Psoas muscle (tissue), 8 donors: Measurements from ENCODE around the gene LYL1. TPM values are rescaled to one million over a fixed set of nuclear protein-coding genes. Genes with fewer than 3 reads are reported as not detected.

ENCODE experiments used
- ATAC-seq, 4 donors: fragments of 200-7000 bp; cut with Tn5 transposase; one replicate each; pipeline ENCODE4 v1.9.1; 2020; ENCODE audit warnings: moderate library complexity in 3 of 4, mild to moderate bottlenecking in 2 of 4
- DNase-seq, 2 donors: peaks; one replicate each; pipeline ENCODE4 v3.0.0-alpha.2; 2020
- H3K27ac ChIP-seq: fragments of 200-600 bp; one replicate; pipeline ENCODE4 v1.8.0; 2022
- H3K27me3 ChIP-seq, 3 donors: fragments of 200-600 bp in 1 of 3; one replicate each; pipeline versions ENCODE4 v1.6.1 to v1.8.0; 2013 to 2022; ENCODE audit warnings: low read length in 2 of 3, mild to moderate bottlenecking in 2 of 3, moderate library complexity in 1 of 3; ENCODE audit not compliant: insufficient read depth in 3 of 3
- H3K36me3 ChIP-seq, 2 donors: fragments of 200-600 bp in 1 of 2; one replicate each; pipeline versions ENCODE4 v1.6.1 to v1.8.0; 2013 to 2022; ENCODE audit warnings: low read depth in 1 of 2, mild to moderate bottlenecking in 1 of 2, moderate library complexity in 1 of 2; ENCODE audit not compliant: insufficient read depth in 1 of 2
- H3K4me1 ChIP-seq: fragments of 200-600 bp; one replicate; pipeline ENCODE4 v1.8.0; 2022
- H3K4me3 ChIP-seq: fragments of 200-600 bp; one replicate; pipeline ENCODE4 v1.8.0; 2022; ENCODE audit warnings: mild to moderate bottlenecking
- H3K9me3 ChIP-seq: fragments of 200-600 bp; one replicate; pipeline ENCODE4 v1.8.0; 2022
- WGBS, 3 donors: extraction: QIAGEN DNeasy Blood & Tissue Kit; methylation state at CpG; one replicate each; pipeline versions ENCODE4 v1.1.6 to v1.1.7; 2013; 5-methylcytosine and 5-hydroxymethylcytosine counted together
- intact Hi-C, 2 donors: fragments of 100-400 bp; cut with DNase I; formaldehyde crosslinking; loops; one replicate each; pipeline versions ENCODE4 v1.11.0 to v1.14.2; 2022
- polyA plus RNA-seq, 3 donors: library from polyadenylated mRNA; stranded (reverse); fragments of 200-250 nt; gene quantifications; one replicate each; pipeline ENCODE4 v1.2.3, GENCODE V29; 2013
- total RNA-seq, 4 donors: library from RNA; stranded (reverse); fragmentation: NEBNext Ultra II Directional in 2 of 4; extraction: Animal tissue kit (Norgen Biotek cat#: 25700) in 2 of 4; gene quantifications; one replicate each; pipeline versions ENCODE4 v1.2.1 to v1.2.4, GENCODE V29; 2021 to 2023
- TF ChIP-seq, protein P1 (sequence below): fragments of 200-600 bp; IDR thresholded peaks from one replicate; pipeline ENCODE4 v1.8.0; 2022; ENCODE audit warnings: antibody characterized with exemption
- donor health status: healthy with polysubstance abuse.
- donor health status: DM: no; HTN: no; CAD: no; lungs with moderate emphysema.
- donor health status: Bipolar disorder and iron deficiency.
- donor health status: healthy.
- donor health status: DM: yes; HTN: yes; CAD: no.
- donor health status: DM: no; HTN: no; CAD: no.
- donor health status: DM: no; HTN: no; CAD: no.
- donor health status: DM: yes; HTN: yes; CAD: no.

The LYL1 gene
- total and polyA plus RNA-seq, 7 donors = 1.1 to 4.6 (median 2.7) TPM

DNA sequence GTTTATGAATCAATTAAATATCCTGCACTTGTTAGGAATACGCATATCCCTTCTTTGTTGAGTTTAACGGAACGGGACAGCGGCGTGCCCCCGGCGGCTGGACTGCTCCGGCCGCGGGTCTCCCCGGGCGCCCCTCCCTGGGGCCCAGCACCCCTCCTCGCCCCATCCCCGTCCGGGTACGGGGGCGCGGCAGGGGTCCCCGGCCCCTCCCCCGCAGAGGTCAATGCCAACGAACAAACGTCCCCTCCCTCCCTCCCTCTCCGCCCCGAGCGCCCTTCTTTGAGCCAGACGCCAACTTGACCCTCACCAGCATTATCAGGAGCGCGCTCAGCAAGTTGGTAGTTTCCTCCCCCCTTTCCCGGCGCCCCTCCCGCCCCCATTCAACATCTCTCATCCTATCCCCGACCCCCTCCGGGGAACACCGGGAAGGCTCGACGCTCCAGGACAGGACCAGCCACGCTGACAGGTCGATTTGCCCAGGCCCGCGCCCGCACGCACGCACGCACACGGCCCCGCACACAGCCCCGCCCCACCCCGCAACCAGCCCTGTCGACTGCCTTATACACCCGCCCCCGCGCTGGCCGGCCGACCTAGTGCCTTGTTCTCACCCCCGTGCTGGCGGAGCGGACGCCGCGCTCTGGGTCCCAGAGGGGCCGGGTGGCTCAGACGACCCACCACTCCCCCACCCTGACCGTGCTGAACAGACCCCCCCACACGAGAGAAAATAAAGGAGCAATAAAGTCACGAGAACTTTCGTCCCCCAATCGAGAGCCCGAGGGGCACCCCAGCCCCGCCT, 5.0 kb downstream of the LYL1 start:
- Histone ChIP-seq H3K27me3 (no peaks in the 10 kb centered on the region), H3K4me3 (peak overlapping the region; percentile 45), H3K36me3 (peaks cover 0 to 23% of the 10 kb centered on the region in 2 donors), H3K4me1 (peaks cover 15% of the 10 kb centered on the region), H3K9me3 (no peaks in the 10 kb centered on the region), H3K27ac (peak overlapping the region; percentile 36)
- ATAC-seq = peak; percentile 8 to 27 (median 16)
- DNase-seq = peak in 1 of 2 donors; percentile 68
- TF ChIP-seq, protein P1, sequence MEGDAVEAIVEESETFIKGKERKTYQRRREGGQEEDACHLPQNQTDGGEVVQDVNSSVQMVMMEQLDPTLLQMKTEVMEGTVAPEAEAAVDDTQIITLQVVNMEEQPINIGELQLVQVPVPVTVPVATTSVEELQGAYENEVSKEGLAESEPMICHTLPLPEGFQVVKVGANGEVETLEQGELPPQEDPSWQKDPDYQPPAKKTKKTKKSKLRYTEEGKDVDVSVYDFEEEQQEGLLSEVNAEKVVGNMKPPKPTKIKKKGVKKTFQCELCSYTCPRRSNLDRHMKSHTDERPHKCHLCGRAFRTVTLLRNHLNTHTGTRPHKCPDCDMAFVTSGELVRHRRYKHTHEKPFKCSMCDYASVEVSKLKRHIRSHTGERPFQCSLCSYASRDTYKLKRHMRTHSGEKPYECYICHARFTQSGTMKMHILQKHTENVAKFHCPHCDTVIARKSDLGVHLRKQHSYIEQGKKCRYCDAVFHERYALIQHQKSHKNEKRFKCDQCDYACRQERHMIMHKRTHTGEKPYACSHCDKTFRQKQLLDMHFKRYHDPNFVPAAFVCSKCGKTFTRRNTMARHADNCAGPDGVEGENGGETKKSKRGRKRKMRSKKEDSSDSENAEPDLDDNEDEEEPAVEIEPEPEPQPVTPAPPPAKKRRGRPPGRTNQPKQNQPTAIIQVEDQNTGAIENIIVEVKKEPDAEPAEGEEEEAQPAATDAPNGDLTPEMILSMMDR = no peak
- 33 to 36% (median 33%) methylated on average over 55 to 69 of the region's 69 CpGs for WGBS, 3 donors
- intact Hi-C loops = no loop called here

DNA sequence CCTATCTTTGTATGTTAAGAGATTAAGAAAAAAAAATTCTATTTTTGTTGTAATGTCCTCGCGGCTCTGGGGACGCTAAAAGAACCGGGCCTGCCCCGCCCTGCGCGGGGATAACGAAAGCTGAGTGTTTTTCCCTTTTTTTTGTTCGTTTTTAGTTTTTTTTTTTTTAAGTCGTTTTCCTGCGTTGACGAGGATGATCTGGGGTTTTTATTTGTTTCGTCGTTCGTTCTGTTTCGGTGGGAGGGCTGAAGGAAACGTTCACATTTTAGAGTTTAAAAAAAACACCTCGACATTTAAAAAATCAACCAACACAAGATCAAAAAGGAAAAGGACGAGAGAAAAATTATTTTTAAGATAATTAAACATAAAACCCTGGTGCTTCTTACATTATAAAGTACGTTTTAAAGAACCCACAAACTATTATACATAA, 5.6 kb downstream of the LYL1 start:
- DNase-seq = no peak
- peaks cover 21% of the 10 kb centered on the region for H3K4me1 ChIP-seq
- no peak for ATAC-seq
- no peak overlapping the region for H3K27ac ChIP-seq
- no peaks in the 10 kb centered on the region for H3K9me3 ChIP-seq
- TF ChIP-seq, protein P1 = no peak
- peaks cover 0 to 23% of the 10 kb centered on the region in 2 donors for H3K36me3 ChIP-seq
- WGBS, 3 donors = 66 to 71% (median 68%) methylated on average over 20 of the region's 20 CpGs
- intact Hi-C loops = no loop called here
- peak overlapping the region; percentile 45 for H3K4me3 ChIP-seq
- no peaks in the 10 kb centered on the region for H3K27me3 ChIP-seq

DNA sequence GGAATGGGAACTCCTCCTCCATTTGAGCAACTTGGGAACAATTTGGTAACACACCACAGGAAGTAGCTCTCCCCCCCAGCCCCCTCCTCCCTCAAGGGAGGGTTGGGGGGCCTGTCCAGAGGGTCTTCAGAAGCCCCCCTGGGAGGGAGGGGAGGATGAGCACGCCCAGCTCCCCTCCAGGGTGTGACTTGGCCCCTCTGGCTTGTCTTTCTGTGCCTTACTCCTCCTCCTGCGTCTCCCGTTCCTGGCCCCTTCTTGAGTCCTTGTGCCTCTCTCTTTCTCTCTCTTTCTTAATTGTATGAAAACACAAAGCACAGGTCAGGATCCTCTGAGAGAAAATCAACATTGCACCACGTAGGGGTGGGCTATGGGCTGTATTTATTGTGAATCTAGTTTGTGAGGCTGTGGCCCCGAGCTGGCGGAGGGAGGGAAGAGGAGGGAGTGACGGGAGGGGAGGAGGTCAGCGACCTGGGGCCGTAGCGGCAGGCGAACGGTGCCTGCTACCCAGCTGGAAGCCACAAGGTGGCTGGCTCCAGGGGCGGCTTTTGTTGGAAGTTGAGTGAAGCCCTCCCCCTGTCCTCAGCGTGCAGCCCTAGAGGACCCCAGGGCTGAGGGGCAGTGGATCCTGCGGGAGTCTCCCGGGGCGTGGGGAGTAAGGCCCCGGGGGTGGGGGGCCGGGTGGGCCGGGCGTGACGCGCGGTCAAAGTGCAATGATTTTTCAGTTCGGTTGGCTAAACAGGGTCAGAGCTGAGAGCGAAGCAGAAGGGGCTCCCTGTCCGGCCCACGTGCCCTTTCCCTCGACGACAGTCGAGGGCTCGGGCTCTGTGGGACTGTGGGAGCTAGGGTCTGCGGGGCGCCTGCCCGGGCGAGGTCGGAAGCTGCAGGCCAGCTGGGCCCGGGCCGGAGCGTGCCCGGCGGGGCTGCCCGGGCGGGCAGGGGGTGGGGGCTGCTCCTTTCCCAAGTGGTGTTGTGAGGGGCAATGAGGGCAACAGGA, 6.4 kb downstream of the LYL1 start:
- Histone ChIP-seq H3K27me3 (no peaks in the 10 kb centered on the region), H3K4me1 (peaks cover 22% of the 10 kb centered on the region), H3K36me3 (peaks cover 0 to 30% of the 10 kb centered on the region in 2 donors), H3K4me3 (peak overlapping the region; percentile 45), H3K27ac (peak overlapping the region; percentile 30), H3K9me3 (no peaks in the 10 kb centered on the region)
- DNase-seq (no peak), ATAC-seq (no peak)
- WGBS, 3 donors = 74 to 76% (median 75%) methylated on average over 42 to 44 of the region's 44 CpGs
- TF ChIP-seq, protein P1 = no peak
- intact Hi-C loops = no loop called here

DNA sequence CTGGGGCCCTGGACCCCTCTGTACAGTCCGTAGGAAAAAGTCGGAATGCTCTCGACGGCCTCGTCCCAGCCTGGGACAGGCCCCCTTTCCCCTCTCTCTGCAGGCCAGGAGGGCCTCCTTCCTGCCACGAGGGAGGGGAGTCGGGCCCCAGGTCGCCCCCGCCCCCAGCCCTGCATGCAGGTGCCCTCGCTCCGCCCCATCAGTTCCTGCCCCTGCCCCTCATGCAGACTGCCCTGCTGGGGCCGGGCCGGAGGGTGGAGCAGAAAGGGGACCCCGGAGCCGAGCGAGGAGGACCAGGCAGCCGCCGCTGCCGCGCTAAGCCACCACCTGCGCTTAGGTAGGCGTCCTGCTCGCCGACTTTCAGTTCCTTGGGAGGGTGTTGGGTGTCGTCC, 7.3 kb downstream of the LYL1 start:
- H3K36me3 ChIP-seq = peaks cover 0 to 38% of the 10 kb centered on the region in 2 donors
- no peaks in the 10 kb centered on the region for H3K9me3 ChIP-seq
- DNase-seq (no peak), ATAC-seq (no peak)
- no peaks in the 10 kb centered on the region for H3K27me3 ChIP-seq
- H3K4me3 ChIP-seq = peak overlapping the region; percentile 15
- no peak overlapping the region for H3K27ac ChIP-seq
- TF ChIP-seq, protein P1 = no peak
- intact Hi-C loops = no loop called here
- H3K4me1 ChIP-seq = peaks cover 29% of the 10 kb centered on the region
- 70 to 79% (median 73%) methylated on average over 24 to 25 of the region's 25 CpGs for whole genome bisulfite sequencing, 3 donors
